ENCODE data around the gene FUBP3. TPM values are rescaled to one million over a fixed set of nuclear protein-coding genes. Genes with fewer than 3 reads are reported as not detected.
A peak's percentile ranks its signal among the peaks of the same experiment; 100 is the strongest.

FUBP3 gene
- total and polyA plus RNA-seq, 2 experiments from 2014 or later, result 42.5 to 74.8 TPM

DNA sequence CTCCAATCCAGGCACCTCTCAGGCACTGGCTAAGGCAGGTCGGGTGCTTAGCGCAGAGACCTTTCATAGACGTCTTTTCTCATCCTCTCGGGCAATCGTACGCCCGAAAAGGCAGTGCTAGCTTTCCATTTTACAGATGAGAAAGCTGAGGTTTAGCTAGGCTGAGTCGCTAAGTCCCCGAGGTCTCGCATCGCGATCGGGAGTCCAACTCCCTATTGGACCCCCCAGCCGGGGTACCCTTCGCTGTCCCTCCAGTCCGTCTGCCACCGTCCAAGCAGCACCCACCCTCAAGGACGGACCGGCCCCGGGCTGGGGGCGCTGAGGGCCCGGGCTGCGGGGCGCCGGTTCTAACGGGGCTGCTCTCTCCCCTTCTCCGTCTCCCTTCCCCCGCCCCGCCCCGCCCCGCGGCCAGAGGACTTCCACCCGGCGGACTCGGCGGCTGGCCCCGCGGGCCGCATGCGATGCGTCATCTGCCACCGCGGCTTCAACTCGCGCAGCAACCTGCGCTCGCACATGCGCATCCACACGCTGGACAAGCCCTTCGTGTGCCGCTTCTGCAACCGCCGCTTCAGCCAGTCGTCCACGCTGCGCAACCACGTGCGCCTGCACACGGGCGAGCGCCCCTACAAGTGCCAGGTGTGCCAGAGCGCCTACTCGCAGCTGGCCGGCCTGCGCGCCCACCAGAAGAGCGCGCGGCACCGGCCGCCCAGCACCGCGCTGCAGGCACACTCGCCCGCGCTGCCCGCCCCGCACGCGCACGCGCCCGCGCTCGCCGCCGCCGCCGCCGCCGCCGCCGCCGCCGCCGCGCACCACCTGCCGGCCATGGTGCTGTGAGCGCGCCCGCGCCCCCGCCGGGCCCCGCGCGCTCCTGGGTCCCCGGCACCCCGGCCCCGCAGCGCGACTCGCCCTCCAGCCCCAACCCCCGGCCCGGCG, 101.7 kb downstream of the FUBP3 start:
- DNase-seq (ENCODE audit: low spot score) (peak; percentile 78), ATAC-seq (peak; percentile 55)
- no peaks in the 10 kb centered on the region for H3K79me2 ChIP-seq (replicated peaks; ENCODE audit: insufficient read depth)
- H3F3A ChIP-seq (replicated peaks; ENCODE audit: low read depth), result no peaks in the 10 kb centered on the region
- H3K4me3 ChIP-seq, result peak overlapping the region; percentile 68
- no peak overlapping the region for H3K27ac Mint-ChIP-seq
- peaks cover 3% of the 10 kb centered on the region; the same call in 1 of the 2 replicates for H4K20me1 ChIP-seq (replicated peaks; ENCODE audit: insufficient read depth)
- TF ChIP-seq ZNF331 (CRISPR knock-in tag; IDR thresholded peaks at IDR 0.05; ENCODE audit: low read depth), result no peak
- peak; percentile 33; the same call in 1 of the 2 replicates for TF ChIP-seq CREB1 (CRISPR knock-in tag; IDR thresholded peaks at IDR 0.05; ENCODE audit: low read depth)
- TF ChIP-seq JUNB (IDR thresholded peaks at IDR 0.05; ENCODE audit: unreplicated experiment), result no peak
- TF ChIP-seq, protein P1, sequence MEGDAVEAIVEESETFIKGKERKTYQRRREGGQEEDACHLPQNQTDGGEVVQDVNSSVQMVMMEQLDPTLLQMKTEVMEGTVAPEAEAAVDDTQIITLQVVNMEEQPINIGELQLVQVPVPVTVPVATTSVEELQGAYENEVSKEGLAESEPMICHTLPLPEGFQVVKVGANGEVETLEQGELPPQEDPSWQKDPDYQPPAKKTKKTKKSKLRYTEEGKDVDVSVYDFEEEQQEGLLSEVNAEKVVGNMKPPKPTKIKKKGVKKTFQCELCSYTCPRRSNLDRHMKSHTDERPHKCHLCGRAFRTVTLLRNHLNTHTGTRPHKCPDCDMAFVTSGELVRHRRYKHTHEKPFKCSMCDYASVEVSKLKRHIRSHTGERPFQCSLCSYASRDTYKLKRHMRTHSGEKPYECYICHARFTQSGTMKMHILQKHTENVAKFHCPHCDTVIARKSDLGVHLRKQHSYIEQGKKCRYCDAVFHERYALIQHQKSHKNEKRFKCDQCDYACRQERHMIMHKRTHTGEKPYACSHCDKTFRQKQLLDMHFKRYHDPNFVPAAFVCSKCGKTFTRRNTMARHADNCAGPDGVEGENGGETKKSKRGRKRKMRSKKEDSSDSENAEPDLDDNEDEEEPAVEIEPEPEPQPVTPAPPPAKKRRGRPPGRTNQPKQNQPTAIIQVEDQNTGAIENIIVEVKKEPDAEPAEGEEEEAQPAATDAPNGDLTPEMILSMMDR (conservative IDR thresholded peaks at IDR 0.05; ENCODE audit: low read depth in 2 of 2), result no peak
- TF ChIP-seq, protein P2, sequence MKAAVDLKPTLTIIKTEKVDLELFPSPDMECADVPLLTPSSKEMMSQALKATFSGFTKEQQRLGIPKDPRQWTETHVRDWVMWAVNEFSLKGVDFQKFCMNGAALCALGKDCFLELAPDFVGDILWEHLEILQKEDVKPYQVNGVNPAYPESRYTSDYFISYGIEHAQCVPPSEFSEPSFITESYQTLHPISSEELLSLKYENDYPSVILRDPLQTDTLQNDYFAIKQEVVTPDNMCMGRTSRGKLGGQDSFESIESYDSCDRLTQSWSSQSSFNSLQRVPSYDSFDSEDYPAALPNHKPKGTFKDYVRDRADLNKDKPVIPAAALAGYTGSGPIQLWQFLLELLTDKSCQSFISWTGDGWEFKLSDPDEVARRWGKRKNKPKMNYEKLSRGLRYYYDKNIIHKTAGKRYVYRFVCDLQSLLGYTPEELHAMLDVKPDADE (IDR thresholded peaks at IDR 0.05), result no peak
- TF ChIP-seq, protein P3, sequence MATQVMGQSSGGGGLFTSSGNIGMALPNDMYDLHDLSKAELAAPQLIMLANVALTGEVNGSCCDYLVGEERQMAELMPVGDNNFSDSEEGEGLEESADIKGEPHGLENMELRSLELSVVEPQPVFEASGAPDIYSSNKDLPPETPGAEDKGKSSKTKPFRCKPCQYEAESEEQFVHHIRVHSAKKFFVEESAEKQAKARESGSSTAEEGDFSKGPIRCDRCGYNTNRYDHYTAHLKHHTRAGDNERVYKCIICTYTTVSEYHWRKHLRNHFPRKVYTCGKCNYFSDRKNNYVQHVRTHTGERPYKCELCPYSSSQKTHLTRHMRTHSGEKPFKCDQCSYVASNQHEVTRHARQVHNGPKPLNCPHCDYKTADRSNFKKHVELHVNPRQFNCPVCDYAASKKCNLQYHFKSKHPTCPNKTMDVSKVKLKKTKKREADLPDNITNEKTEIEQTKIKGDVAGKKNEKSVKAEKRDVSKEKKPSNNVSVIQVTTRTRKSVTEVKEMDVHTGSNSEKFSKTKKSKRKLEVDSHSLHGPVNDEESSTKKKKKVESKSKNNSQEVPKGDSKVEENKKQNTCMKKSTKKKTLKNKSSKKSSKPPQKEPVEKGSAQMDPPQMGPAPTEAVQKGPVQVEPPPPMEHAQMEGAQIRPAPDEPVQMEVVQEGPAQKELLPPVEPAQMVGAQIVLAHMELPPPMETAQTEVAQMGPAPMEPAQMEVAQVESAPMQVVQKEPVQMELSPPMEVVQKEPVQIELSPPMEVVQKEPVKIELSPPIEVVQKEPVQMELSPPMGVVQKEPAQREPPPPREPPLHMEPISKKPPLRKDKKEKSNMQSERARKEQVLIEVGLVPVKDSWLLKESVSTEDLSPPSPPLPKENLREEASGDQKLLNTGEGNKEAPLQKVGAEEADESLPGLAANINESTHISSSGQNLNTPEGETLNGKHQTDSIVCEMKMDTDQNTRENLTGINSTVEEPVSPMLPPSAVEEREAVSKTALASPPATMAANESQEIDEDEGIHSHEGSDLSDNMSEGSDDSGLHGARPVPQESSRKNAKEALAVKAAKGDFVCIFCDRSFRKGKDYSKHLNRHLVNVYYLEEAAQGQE (IDR thresholded peaks at IDR 0.05; ENCODE audit: unreplicated experiment), result no peak
- no peak for TF ChIP-seq EZH2phosphoT487 (IDR thresholded peaks at IDR 0.05; ENCODE audit: unreplicated experiment)
- TF ChIP-seq ZNF114 (CRISPR knock-in tag; IDR thresholded peaks at IDR 0.05), result no peak
- TF ChIP-seq NANOG (IDR thresholded peaks at IDR 0.05; ENCODE audit: borderline replicate concordance), result no peak
- no peak for TF ChIP-seq STAT1 (IDR thresholded peaks at IDR 0.05; ENCODE audit: unreplicated experiment)
- TF ChIP-seq, protein P4, sequence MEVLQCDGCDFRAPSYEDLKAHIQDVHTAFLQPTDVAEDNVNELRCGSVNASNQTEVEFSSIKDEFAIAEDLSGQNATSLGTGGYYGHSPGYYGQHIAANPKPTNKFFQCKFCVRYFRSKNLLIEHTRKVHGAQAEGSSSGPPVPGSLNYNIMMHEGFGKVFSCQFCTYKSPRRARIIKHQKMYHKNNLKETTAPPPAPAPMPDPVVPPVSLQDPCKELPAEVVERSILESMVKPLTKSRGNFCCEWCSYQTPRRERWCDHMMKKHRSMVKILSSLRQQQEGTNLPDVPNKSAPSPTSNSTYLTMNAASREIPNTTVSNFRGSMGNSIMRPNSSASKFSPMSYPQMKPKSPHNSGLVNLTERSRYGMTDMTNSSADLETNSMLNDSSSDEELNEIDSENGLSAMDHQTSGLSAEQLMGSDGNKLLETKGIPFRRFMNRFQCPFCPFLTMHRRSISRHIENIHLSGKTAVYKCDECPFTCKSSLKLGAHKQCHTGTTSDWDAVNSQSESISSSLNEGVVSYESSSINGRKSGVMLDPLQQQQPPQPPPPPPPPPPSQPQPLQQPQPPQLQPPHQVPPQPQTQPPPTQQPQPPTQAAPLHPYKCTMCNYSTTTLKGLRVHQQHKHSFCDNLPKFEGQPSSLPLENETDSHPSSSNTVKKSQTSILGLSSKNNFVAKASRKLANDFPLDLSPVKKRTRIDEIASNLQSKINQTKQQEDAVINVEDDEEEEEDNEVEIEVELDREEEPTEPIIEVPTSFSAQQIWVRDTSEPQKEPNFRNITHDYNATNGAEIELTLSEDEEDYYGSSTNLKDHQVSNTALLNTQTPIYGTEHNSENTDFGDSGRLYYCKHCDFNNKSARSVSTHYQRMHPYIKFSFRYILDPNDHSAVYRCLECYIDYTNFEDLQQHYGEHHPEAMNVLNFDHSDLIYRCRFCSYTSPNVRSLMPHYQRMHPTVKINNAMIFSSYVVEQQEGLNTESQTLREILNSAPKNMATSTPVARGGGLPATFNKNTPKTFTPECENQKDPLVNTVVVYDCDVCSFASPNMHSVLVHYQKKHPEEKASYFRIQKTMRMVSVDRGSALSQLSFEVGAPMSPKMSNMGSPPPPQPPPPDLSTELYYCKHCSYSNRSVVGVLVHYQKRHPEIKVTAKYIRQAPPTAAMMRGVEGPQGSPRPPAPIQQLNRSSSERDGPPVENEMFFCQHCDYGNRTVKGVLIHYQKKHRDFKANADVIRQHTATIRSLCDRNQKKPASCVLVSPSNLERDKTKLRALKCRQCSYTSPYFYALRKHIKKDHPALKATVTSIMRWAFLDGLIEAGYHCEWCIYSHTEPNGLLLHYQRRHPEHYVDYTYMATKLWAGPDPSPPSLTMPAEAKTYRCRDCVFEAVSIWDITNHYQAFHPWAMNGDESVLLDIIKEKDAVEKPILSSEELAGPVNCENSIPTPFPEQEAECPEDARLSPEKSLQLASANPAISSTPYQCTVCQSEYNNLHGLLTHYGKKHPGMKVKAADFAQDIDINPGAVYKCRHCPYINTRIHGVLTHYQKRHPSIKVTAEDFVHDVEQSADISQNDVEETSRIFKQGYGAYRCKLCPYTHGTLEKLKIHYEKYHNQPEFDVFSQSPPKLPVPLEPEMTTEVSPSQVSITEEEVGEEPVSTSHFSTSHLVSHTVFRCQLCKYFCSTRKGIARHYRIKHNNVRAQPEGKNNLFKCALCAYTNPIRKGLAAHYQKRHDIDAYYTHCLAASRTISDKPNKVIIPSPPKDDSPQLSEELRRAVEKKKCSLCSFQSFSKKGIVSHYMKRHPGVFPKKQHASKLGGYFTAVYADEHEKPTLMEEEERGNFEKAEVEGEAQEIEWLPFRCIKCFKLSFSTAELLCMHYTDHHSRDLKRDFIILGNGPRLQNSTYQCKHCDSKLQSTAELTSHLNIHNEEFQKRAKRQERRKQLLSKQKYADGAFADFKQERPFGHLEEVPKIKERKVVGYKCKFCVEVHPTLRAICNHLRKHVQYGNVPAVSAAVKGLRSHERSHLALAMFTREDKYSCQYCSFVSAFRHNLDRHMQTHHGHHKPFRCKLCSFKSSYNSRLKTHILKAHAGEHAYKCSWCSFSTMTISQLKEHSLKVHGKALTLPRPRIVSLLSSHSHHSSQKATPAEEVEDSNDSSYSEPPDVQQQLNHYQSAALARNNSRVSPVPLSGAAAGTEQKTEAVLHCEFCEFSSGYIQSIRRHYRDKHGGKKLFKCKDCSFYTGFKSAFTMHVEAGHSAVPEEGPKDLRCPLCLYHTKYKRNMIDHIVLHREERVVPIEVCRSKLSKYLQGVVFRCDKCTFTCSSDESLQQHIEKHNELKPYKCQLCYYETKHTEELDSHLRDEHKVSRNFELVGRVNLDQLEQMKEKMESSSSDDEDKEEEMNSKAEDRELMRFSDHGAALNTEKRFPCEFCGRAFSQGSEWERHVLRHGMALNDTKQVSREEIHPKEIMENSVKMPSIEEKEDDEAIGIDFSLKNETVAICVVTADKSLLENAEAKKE (CRISPR knock-in tag; IDR thresholded peaks at IDR 0.05), result no peak
- no peak for TF ChIP-seq POLR2AphosphoS5 (IDR thresholded peaks at IDR 0.05; ENCODE audit: low read depth)
- TF ChIP-seq EZH2 (IDR thresholded peaks at IDR 0.05; ENCODE audit: low read depth, unreplicated experiment), result peak; percentile 53
- H3K27me3 Mint-ChIP-seq (ENCODE audit: insufficient read depth, low read depth, poor library complexity), result peaks cover 43% of the 10 kb centered on the region
- no peaks in the 10 kb centered on the region for H3K36me3 ChIP-seq (ENCODE audit: insufficient read depth)
- H3K4me2 ChIP-seq, result peak overlapping the region; percentile 90
- peaks cover 5% of the 10 kb centered on the region; the same call in 1 of the 2 replicates for H3K4me1 ChIP-seq (ENCODE audit: insufficient read depth)
- peaks cover 15% of the 10 kb centered on the region; the same call in 2 of the 3 replicates for H3K9me3 Mint-ChIP-seq
- peaks cover 50% of the 10 kb centered on the region for H3K27me3 ChIP-seq (ENCODE audit: insufficient read depth)
- H3K36me3 Mint-ChIP-seq (ENCODE audit: low read depth), result no peaks in the 10 kb centered on the region
- peak overlapping the region; percentile 97 for H2AFZ ChIP-seq
- H3K27ac ChIP-seq (ENCODE audit: low read depth), result no peak overlapping the region
- H3K4me3 Mint-ChIP-seq, result peak overlapping the region; percentile 59
- H3K9me2 ChIP-seq (ENCODE audit: insufficient read depth), result no peaks in the 10 kb centered on the region
- no peaks in the 10 kb centered on the region; the same call in 2 of the 3 replicates for H3K4me1 Mint-ChIP-seq
